Measurements from ENCODE around the gene ITGA5.

The ITGA5 gene

DNA sequence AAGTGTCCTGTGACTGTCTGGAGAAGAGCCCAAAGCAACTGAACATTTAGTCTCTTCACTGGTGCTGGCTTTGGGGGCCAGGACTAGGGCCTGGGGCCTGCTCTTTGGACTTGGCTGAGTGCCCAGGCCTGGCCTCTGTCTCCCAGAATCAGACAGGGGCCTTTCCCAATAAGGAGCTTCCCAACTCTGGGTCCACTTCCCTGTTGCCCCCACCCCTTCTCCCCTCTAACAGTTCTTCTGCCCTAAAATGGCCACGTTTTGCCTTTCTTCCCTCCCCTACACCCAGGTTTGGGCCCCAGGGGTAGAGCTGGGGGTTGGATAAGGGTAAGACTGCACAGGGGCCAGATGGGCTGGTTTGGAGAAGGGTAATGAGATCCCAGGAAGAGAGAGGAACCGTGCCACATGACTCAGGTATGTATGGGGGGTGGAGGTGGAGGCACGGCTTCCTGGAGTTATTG, 10.0 kb upstream of the ITGA5 start:
- DNase-seq = no peak

DNA sequence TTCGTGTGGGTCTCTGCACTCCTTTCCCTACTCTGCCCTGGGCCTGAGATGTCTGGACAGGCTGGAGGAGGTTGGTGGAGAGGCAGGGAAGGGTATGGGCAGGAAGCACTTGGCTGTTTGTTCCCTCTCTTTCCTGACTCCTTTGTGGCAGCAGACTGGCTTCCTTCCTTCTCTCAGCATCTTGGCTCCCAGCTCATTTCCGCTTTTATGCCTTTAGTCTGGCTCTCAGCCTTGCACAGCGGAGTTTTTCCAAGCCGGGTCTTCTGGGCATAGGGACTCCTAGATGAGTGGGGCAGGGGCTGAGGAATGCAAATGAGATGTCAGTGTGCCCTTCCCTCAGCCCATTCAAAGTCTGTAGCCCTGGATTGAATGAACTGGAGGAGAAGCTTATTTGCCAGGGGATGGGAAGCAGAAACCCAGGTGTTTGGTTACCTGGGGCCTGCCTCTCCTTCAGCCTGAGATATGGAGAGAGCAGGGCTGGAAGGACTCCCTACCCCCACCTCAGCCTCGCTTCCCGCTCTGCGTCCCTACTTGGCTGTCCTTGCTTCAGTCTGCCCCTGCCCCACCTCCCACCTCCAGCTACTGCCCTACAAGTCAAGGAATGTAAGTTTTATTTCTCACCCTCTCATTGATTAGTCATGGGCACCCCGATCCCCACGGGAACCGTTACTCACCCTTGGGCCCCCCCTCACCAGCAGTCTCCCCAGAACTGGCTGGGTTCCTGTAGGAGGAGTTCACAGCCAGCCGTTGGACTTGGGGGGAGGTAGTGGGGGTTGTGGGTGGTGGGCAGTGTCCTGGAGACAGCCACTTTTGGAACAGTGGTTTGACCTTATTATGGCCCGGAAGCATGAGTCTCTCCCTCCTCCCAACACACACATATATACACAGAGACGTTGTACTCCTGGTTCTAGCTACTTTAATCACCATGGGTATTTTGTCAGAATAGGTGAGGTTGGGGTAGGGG, 9.3 kb upstream of the ITGA5 start:
- no peak for DNase-seq

GRCh38 chr12:54427106-54427505, 8.0 kb upstream of the ITGA5 start:
- DNase-seq = no peak

GRCh38 chr12:54426690-54427089, 7.6 kb upstream of the ITGA5 start:
- DNase-seq = no peak

- no peak for DNase-seq
These were observed 6.6 kb upstream of the ITGA5 start for GRCh38 chr12:54425702-54426101.

GRCh38 chr12:54424224-54424623, 5.2 kb upstream of the ITGA5 start:
- no peak for DNase-seq

- DNase-seq = no peak
These were observed 4.7 kb upstream of the ITGA5 start for GRCh38 chr12:54423816-54424150.

DNA sequence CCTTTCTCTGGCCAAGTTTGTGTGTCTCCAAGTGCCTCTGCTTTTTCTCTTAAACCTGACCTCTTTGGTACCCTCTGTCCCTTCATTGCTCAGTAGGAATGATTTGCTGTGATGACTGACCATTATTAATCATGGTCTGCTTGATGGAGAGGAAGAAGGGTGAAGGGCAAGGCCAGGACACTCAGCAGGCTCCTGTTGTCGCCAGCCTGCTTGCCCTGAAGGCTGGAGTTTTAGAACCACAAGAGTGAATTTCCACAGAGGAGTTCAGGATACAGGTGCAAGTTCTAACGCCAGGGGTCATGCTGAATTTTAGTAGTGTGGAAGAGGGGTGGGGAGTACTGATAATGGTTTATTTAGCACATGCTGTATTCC, 2.8 kb upstream of the ITGA5 start:
- no peak for DNase-seq

DNA sequence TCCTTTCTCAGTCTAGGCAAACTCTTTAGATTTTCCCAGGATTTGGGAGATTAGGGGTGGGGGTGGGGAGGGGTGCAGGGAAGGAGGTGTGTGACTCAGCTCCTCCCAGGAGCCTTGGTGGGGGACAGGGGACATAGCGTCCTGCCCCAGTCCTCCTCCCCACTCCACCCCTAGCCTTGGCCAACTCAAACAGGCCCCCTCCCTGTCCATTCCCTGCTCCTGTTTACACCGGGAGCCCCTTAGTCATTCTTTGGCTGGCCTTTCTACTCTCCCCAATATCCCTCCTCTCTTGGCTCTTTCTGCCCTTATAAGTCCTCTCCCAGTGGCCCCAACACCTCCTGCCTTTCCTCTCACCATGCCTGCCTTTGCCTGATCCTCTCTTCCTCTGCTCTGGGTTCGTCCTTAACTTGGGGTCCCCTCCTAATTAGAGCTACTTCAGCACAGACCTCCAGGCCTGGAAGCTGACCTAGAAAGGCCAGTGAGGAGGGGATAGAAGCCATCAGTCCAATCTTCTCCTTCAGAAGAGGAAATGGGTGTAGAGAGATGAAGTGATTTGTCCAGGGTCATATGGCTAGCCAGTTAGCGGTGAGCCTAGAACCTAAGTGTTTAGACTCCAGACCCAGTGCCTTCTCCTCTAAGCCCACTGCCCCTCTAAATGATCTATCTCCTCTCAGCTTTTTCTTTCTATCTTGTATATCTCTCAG, 2.3 kb upstream of the ITGA5 start:
- no peak for DNase-seq

DNA sequence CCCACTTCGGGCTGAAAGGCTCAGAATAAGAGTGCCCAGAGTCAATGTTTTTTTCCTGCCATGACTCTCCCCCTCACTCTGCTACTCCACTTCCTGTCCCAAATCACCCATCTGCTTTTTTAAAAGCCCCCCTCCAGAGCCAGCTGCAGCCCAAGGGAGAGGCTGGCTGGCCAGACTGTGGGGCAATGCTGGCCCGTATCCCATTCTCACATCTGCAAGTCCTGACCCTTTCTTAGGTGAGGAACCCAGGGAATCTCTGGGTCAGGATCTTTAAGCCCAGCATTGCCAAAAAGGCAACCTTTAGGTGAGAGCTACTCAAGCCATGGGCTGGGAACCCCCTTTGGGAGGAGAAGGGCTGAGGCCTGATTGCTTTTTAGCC, 1.7 kb upstream of the ITGA5 start:
- DNase-seq = no peak

DNA sequence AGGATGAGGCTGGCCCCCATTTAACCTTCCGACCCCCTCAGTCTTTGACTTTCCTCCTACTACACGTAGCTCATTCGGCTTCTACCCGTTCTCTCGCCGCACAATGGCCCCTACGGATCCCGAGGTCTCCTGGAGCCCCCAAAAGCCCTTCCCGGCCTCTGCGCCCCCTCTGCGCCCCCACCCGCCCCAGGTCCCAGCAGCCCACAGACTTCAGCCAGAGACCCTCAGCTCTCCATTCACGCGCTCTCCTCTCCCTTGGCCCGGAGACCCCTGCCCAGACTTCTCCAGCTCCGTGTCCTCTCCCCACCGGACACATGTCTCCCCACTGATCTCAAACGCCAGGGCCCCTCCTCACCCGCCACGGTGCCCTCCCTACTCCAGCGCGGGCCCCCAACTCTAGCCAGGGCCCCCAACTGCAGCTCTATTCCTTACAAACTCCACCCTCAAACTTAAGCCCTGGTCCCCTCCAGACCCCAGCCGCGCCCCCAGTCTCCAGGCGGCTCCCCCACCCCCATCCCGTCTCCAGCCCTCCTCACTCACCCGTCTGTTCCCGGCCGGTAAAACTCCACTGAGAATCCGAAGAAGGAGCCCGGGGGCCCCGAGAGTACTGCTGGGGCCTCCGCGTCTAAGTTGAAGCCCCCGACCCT, 502 bp downstream of the ITGA5 start:
- no peak for DNase-seq

- no peak for DNase-seq
These were observed 1.2 kb downstream of the ITGA5 start for GRCh38 chr12:54417712-54418440.

- DNase-seq = no peak
These were observed 2.1 kb downstream of the ITGA5 start for GRCh38 chr12:54416687-54417603.

DNA sequence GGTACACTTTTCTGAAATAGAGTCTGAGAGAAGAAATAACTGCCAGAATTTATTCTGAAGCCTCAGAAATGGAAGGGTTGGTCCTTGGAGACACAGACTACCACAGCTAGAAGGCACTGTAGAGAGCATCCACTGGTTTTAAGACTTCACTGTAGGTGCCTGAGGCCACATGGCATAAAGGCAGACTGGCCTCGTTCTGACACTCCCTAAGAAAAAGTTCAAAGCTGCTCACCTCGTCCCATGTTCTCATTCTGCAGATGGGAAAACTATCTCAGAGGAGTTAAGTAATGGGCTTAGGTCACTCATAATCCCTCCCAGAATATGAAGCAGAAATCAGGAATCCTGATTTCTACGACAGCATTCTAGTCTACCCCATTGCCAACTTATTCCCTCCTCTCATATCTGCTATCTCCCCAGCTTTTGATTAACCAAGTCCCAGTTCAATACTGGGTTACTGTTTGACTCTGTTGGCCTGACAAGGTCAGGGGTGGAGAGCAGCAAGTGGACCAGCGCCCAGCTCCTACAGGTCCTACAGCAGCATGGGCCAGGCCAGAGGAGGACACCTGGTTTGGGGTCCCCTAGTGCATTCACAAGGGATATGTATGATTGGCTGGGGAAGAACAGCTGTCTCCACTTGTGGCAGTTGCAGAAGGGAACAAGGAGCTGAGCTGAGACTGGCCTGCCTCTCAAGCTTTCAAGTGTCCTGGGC, 3.7 kb downstream of the ITGA5 start:
- DNase-seq = no peak

- no peak for DNase-seq
These were observed 5.5 kb downstream of the ITGA5 start for GRCh38 chr12:54413284-54414190.

DNA sequence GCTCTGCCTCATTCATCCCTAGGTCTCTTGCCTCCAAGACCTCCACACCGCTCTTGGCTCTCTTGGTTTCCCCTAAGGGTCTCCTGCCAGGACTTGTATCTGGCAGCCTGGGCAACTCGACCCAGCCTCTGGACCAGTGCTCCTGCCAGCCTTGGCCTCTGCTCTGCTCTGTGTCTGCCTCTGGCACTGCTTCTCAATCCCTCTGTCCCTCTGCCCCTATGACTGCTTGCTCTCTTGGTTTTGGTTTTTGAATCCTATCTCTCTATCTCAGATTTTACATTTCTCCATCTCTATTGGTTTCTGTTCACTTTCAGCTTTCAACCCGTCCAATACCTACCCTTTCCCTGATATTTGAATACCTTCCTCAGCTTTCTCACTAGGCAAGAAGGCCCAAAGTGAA, 6.3 kb downstream of the ITGA5 start:
- DNase-seq = no peak

DNA sequence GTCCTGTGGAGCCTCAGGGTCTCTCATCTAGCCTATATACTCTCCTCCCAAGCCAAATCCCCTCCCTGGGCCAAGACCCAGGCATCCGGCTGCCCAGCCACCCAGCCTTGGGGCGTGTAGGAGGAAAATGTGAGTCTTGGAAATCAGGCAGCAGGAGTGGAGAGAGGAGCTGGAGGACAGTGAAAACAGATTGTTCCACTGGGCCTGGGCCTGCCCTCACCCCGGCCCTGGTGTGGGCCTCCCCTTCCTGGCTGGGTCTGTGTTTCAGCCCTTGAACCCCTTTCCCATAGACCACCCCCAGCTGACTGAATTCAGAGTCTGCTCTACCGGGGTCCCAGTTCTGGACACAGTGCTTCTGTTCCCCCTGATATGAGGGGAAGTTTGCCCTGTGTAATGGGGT, 6.7 kb downstream of the ITGA5 start:
- DNase-seq = no peak

DNA sequence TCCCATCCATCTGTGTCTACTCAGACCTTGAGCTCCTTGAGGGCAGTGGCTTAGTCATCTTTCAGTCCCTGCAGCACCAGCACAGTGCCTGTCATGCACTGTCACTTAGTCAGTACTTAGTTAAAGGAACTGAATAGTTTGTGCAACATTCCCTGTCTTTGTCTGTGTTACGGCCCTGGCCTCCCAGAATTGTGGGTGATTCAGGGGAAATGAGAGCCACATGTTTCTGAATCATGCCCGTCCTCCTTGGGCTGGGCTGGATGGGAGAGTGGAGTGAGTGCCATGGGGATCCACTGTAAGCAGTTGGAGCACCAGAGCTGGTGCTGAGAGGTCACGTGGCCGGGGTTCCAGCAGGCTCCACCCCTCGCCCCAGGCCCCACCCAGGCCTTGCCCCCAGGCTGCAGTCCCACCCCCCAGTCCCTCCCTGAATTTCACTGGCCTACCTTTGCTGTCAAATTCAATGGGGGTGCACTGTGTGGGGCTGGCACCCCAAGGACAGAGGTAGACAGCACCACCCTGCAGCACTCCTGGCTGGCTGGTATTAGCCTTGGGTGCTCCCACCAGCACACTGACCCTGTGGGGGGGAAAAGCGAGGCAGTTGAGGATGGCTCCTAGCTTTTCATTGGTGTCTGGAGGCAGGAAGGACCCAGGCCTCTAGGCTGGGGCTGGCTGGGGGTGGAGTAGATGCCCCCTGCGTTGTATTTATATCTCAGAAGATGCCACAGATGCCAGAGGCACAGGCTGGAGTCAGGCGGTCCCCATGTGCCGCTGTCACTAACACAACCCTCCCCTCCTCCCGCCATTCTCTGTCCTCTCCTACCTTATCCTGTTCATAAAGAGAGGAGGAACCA, 7.5 kb downstream of the ITGA5 start:
- DNase-seq = no peak

- DNase-seq = no peak
These were observed 9.8 kb downstream of the ITGA5 start for GRCh38 chr12:54409267-54409666.
